Subcutaneous preadipocyte (primary cell): ENCODE results near the gene CEP128. TPM values are rescaled to one million over a fixed set of nuclear protein-coding genes. Genes with fewer than 3 reads are reported as not detected.

Source experiments
- small RNA-seq: library from RNA; depleted of rRNA; stranded (forward); fragments of <200 nt; gene quantifications from one replicate; pipeline ENCODE3, GENCODE V24; 2012
- total RNA-seq: library from RNA; depleted of rRNA; stranded (reverse); fragments of >200 nt; gene quantifications from 2 replicates; pipeline ENCODE4 v1.2.3, GENCODE V29; 2012

CEP128 gene
- total RNA-seq = 5.1 and 9.8 TPM in 2 replicates

GRCh38 chr14:80941241-80942185, at the start of gene CEP128:
CEP128 (minus strand) TSS chr14:80941738.

DNA sequence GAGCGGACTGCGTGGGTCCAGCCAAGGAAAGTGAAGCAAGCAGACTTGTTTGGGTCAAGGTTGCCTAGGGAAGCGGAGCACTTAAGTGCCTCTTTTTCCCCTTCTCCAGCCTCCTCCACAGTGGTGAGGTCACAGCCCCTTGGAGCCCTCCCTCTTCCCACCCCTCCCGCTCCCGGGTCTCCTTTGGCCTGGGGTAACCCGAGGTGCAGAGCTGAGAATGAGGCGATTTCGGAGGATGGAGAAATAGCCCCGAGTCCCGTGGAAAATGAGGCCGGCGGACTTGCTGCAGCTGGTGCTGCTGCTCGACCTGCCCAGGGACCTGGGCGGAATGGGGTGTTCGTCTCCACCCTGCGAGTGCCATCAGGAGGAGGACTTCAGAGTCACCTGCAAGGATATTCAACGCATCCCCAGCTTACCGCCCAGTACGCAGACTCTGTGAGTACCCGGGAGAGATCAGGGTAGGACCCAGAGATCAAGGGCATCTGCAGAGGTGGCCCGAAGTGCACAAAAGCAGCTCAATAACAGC, 13.9 kb upstream of the CEP128 start, which contains the start of gene TSHR:
TSS of gene TSHR (plus strand) at position 206 of the 526 bp plus-strand sequence. CDS start at position 266, 60 bp downstream.

Small RNA genes within 50 kb of the gene (small RNA-seq; reads per million reads assigned to genes)
- gene AC022404.1 = not detected

Other genes with a start within 250 kb of the CEP128 start
- not detected in 2 replicates for gene TSHR, start 13.9 kb upstream of the CEP128 start, total RNA-seq